Ovary (tissue), 3 donors: ENCODE measurements around the gene C5orf52.
"Not testable (repeated sequence)": the region's sequence is repeated elsewhere in the genome, so short reads cannot be mapped to it uniquely, and the experiment has no call there.

Source experiments
- CTCF ChIP-seq, 3 donors: fragments of 450-650 bp in 2 of 3; fragments of 200-600 bp in 1 of 3; IDR thresholded peaks; one replicate each; pipeline versions ENCODE4 v1.5.1 to v1.8.0; 2016 to 2022; ENCODE audit warnings: antibody characterized with exemption in 3 of 3, mild to moderate bottlenecking in 1 of 3
- POLR2A ChIP-seq: fragments of 450-650 bp; IDR thresholded peaks from one replicate; pipeline ENCODE4 v1.6.1; 2017; ENCODE audit warnings: antibody characterized with exemption, mild to moderate bottlenecking, moderate library complexity
- donor health status: DM: no; HTN: no; CAD: no.

DNA sequence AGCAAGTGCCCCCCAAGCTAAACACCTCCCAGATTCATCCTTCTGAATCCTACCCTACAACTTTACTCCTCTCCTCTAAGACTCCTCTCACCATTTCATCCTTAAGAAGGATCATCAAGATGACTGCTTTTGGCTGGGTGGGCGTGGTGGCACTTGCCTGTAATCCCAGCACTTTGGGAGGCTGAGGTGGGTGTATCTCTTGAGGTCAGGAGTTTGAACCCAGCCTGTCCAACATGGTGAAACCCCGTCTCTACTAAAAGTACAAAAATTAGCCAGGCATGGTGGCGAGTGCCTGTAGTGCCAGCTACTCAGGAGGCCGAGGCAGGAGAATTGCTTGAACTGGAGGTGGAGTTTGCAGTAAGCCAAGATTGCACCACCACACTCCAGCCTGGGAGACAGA, 3.0 kb downstream of the C5orf52 start:
- not testable (repeated sequence) for TF ChIP-seq CTCF (IDR thresholded peaks at IDR 0.05); POLR2A
